ENCODE measurements around the gene CREB3L1.

CREB3L1 gene

GRCh38 chr11:46341454-46341853, 64.0 kb downstream of the CREB3L1 start:
- TF ChIP-seq EZH2phosphoT487 (IDR thresholded peaks at IDR 0.05; ENCODE audit: borderline replicate concordance) = no peak
- TF ChIP-seq CTCF (conservative IDR thresholded peaks at IDR 0.05; ENCODE audit: low read length) = no peak
- Histone ChIP-seq H4K20me1 (ENCODE audit: insufficient read depth, low read length, poor library complexity, severe bottlenecking) (no peaks in the 10 kb centered on the region), H3K36me3 (ENCODE audit: insufficient read depth, low read length) (no peaks in the 10 kb centered on the region), H3K4me1 (ENCODE audit: insufficient read depth, low read length, poor library complexity, severe bottlenecking) (peaks cover 78% of the 10 kb centered on the region), H3K27me3 (ENCODE audit: insufficient read depth, low read length, poor library complexity, severe bottlenecking) (no peaks in the 10 kb centered on the region), H3K9me2 (replicated peaks; ENCODE audit: low read depth, low read length) (no peaks in the 10 kb centered on the region), H3K9me3 (ENCODE audit: insufficient read depth, low read depth, low read length) (no peaks in the 10 kb centered on the region), H3K9ac (ENCODE audit: low read depth, low read length, poor library complexity, severe bottlenecking) (peak overlapping the region; percentile 81), H2AFZ (ENCODE audit: low read length) (no peak overlapping the region), H3K4me3 (ENCODE audit: low read length, poor library complexity, severe bottlenecking) (peak overlapping the region; percentile 69), H3F3A (ENCODE audit: low read depth) (peaks cover 14% of the 10 kb centered on the region; the same call in 1 of the 2 replicates), H3K4me2 (ENCODE audit: low read depth, low read length, poor library complexity, severe bottlenecking) (peak overlapping the region; percentile 93), H3K79me2 (ENCODE audit: insufficient read depth, low read length) (peaks cover 11% of the 10 kb centered on the region)

GRCh38 chr11:46342239-46342638, 64.8 kb downstream of the CREB3L1 start:
- no peaks in the 10 kb centered on the region for H3K36me3 ChIP-seq (ENCODE audit: insufficient read depth, low read length)
- H3K27me3 ChIP-seq (ENCODE audit: insufficient read depth, low read length, poor library complexity, severe bottlenecking) = no peaks in the 10 kb centered on the region
- H3K9ac ChIP-seq (ENCODE audit: low read depth, low read length, poor library complexity, severe bottlenecking) = peak overlapping the region; percentile 81
- peaks cover 14% of the 10 kb centered on the region; the same call in 1 of the 2 replicates for H3F3A ChIP-seq (ENCODE audit: low read depth)
- H3K79me2 ChIP-seq (ENCODE audit: insufficient read depth, low read length) = peaks cover 16% of the 10 kb centered on the region
- H3K9me2 ChIP-seq (replicated peaks; ENCODE audit: low read depth, low read length) = no peaks in the 10 kb centered on the region
- H2AFZ ChIP-seq (ENCODE audit: low read length) = no peak overlapping the region
- H3K4me1 ChIP-seq (ENCODE audit: insufficient read depth, low read length, poor library complexity, severe bottlenecking) = peaks cover 84% of the 10 kb centered on the region
- no peaks in the 10 kb centered on the region for H3K9me3 ChIP-seq (ENCODE audit: insufficient read depth, low read depth, low read length)
- H3K4me3 ChIP-seq (ENCODE audit: low read length, poor library complexity, severe bottlenecking) = peak overlapping the region; percentile 69
- TF ChIP-seq CTCF (conservative IDR thresholded peaks at IDR 0.05; ENCODE audit: low read length) (no peak), EZH2phosphoT487 (IDR thresholded peaks at IDR 0.05; ENCODE audit: borderline replicate concordance) (no peak)
- H3K4me2 ChIP-seq (ENCODE audit: low read depth, low read length, poor library complexity, severe bottlenecking) = peak overlapping the region; percentile 93
- H4K20me1 ChIP-seq (ENCODE audit: insufficient read depth, low read length, poor library complexity, severe bottlenecking) = no peaks in the 10 kb centered on the region

- Histone ChIP-seq H2AFZ (ENCODE audit: low read length) (no peak overlapping the region), H3K36me3 (ENCODE audit: insufficient read depth, low read length) (no peaks in the 10 kb centered on the region), H3K4me1 (ENCODE audit: insufficient read depth, low read length, poor library complexity, severe bottlenecking) (peaks cover 87% of the 10 kb centered on the region), H3K79me2 (ENCODE audit: insufficient read depth, low read length) (peaks cover 27% of the 10 kb centered on the region), H3K27me3 (ENCODE audit: insufficient read depth, low read length, poor library complexity, severe bottlenecking) (no peaks in the 10 kb centered on the region), H3K4me3 (ENCODE audit: low read length, poor library complexity, severe bottlenecking) (no peak overlapping the region), H3F3A (ENCODE audit: low read depth) (peaks cover 14% of the 10 kb centered on the region; the same call in 1 of the 2 replicates), H3K9me3 (ENCODE audit: insufficient read depth, low read depth, low read length) (no peaks in the 10 kb centered on the region), H3K9me2 (replicated peaks; ENCODE audit: low read depth, low read length) (no peaks in the 10 kb centered on the region), H3K9ac (ENCODE audit: low read depth, low read length, poor library complexity, severe bottlenecking) (peak overlapping the region; percentile 81), H3K4me2 (ENCODE audit: low read depth, low read length, poor library complexity, severe bottlenecking) (peak overlapping the region; percentile 93), H4K20me1 (ENCODE audit: insufficient read depth, low read length, poor library complexity, severe bottlenecking) (peaks cover 9% of the 10 kb centered on the region)
- no peak for TF ChIP-seq CTCF (conservative IDR thresholded peaks at IDR 0.05; ENCODE audit: low read length)
- TF ChIP-seq EZH2phosphoT487 (IDR thresholded peaks at IDR 0.05; ENCODE audit: borderline replicate concordance) = no peak
Measured at GRCh38 chr11:46343520-46343919, 66.1 kb downstream of the CREB3L1 start.

Data from Loucy (cell line).